ENCODE measurements around the gene SMIM1.

DNA sequence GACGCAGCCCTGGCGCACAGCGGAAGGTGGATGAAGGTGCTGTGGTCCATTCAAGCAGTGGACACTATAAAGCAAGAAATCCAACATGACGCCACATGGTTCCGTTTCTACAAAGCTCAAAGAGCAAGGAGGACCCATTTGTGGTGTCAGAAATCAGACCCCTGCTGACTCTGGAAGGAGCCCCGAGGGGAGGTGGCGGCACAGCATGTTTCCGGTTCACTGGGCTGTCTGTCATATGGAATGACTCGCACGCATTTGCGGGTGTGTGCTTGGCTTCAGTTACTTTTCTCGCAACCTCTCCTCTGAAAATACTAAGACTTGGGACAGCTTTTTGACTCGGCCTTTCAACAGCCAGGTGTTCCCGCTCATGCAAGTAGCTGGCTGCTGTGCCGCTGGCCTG is 52.8 kb downstream of the SMIM1 start:
- TF ChIP-seq, protein P1, sequence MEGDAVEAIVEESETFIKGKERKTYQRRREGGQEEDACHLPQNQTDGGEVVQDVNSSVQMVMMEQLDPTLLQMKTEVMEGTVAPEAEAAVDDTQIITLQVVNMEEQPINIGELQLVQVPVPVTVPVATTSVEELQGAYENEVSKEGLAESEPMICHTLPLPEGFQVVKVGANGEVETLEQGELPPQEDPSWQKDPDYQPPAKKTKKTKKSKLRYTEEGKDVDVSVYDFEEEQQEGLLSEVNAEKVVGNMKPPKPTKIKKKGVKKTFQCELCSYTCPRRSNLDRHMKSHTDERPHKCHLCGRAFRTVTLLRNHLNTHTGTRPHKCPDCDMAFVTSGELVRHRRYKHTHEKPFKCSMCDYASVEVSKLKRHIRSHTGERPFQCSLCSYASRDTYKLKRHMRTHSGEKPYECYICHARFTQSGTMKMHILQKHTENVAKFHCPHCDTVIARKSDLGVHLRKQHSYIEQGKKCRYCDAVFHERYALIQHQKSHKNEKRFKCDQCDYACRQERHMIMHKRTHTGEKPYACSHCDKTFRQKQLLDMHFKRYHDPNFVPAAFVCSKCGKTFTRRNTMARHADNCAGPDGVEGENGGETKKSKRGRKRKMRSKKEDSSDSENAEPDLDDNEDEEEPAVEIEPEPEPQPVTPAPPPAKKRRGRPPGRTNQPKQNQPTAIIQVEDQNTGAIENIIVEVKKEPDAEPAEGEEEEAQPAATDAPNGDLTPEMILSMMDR (conservative IDR thresholded peaks at IDR 0.05; ENCODE audit: low read length) = no peak
- no peak for TF ChIP-seq EZH2phosphoT487 (IDR thresholded peaks at IDR 0.05; ENCODE audit: borderline replicate concordance, low read depth, low read length)

Data from OCI-LY7 (cell line).